Measurements from ENCODE around the gene NRCAM.

DNA sequence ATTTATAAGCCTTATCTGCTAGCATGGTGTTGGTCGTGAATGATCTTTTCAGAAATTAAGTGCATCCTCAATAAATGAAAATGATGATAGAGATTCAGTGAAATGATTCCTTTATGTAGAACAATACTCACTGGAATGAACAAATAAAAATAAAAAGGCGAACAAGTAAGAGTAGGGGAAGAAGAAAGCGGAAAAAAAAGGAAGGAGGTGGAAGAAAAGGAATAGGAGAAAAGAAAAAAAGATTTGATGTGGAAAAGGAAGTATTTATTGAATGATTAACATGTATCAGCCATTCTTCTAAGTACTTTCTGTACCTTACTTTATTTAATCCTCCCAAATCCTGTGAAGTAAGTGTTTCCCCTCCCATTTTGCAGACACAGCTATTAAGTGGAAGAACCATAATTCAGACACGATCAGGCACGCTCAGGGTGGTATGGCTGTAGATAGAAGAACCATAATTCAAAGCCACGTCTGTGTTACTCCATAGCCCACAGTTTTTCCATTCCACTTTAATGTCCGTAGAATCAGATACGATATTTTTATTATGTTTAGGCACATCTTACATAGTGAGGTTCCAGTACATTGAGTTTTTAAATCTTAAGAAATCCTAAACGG is 169.8 kb downstream of the NRCAM start:
- no peak for TF ChIP-seq POLR2A (IDR thresholded peaks at IDR 0.05)
- TF ChIP-seq, protein P1, sequence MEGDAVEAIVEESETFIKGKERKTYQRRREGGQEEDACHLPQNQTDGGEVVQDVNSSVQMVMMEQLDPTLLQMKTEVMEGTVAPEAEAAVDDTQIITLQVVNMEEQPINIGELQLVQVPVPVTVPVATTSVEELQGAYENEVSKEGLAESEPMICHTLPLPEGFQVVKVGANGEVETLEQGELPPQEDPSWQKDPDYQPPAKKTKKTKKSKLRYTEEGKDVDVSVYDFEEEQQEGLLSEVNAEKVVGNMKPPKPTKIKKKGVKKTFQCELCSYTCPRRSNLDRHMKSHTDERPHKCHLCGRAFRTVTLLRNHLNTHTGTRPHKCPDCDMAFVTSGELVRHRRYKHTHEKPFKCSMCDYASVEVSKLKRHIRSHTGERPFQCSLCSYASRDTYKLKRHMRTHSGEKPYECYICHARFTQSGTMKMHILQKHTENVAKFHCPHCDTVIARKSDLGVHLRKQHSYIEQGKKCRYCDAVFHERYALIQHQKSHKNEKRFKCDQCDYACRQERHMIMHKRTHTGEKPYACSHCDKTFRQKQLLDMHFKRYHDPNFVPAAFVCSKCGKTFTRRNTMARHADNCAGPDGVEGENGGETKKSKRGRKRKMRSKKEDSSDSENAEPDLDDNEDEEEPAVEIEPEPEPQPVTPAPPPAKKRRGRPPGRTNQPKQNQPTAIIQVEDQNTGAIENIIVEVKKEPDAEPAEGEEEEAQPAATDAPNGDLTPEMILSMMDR (IDR thresholded peaks at IDR 0.05), result no peak

Data from sigmoid colon (tissue), 3 donors.